A549 (cell line): Measurements from ENCODE around the gene HSPH1. TPM values are rescaled to one million over a fixed set of nuclear protein-coding genes. Genes with fewer than 3 reads are reported as not detected.

Source experiments
- ATAC-seq, 2 experiments: fragments of 200-7000 bp in 1 of 2; fragments of >200 bp in 1 of 2; cut with Nextera tagmentation in 1 of 2; cut with Tn5 transposase in 1 of 2; 3 replicates each; pipeline versions ENCODE4 v1.8.0 to v1.9.1; 2018 to 2020; ENCODE audit warnings: mild to moderate bottlenecking in 1 of 2, moderate library complexity in 1 of 2
- CTCF ChIA-PET: fragments of 300-600 bp; sonication (Branson Sonifier 250); formaldehyde crosslinking; extraction: SDS; loops from one replicate; lab custom pipeline; 2021; ENCODE audit warnings: antibody characterized with exemption, inconsistent platforms; lab: Yijun Ruan, JAX
- POLR2A ChIA-PET: fragments of 350-600 bp; formaldehyde crosslinking; extraction: SDS; loops from one replicate; lab custom pipeline; 2021; ENCODE audit warnings: antibody characterized with exemption, inconsistent platforms; lab: Yijun Ruan, JAX
- DNase-seq, 2 experiments: peaks; one replicate each; pipeline versions ENCODE4 v3.0.0 to v3.0.0-alpha.2; 2011 to 2016; ENCODE audit warnings: low read depth in 1 of 2, low spot score in 1 of 2
- FAIRE-seq: peaks from 2 replicates; lab custom pipeline; 2011; peaks lifted over from hg19 to GRCh38; lab: Jason Lieb, UNC
- H3K27ac ChIP-seq, 2 experiments: fragments of >200 bp; sonication (Bioruptor Twin); formaldehyde crosslinking; 3 replicates each; pipeline ENCODE4 v1.5.1; 2016 to 2017
- H3K4me1 ChIP-seq: fragments of >200 bp; sonication (Bioruptor Twin); formaldehyde crosslinking; 3 replicates; pipeline ENCODE4 v1.6.1; 2016
- H3K4me2 ChIP-seq: fragments of >200 bp; sonication (Bioruptor Twin); formaldehyde crosslinking; 3 replicates; pipeline ENCODE4 v1.6.1; 2016
- H3K4me3 ChIP-seq: fragments of >200 bp; sonication (Bioruptor Twin); formaldehyde crosslinking; 3 replicates; pipeline ENCODE4 v1.5.1; 2016
- H3K9me3 ChIP-seq: fragments of >200 bp; sonication (Bioruptor Twin); formaldehyde crosslinking; 3 replicates; pipeline ENCODE4 v1.6.1; 2016
- ATOH8 ChIP-seq: fragments of 250-450 bp; sonication (Bioruptor Pico); IDR thresholded peaks from 2 replicates; pipeline ENCODE4 v1.5.0; 2020; ENCODE audit warnings: low read depth, mild to moderate bottlenecking, moderate library complexity
- CBX2 ChIP-seq: fragments of 200-600 bp; sonication (generic); IDR thresholded peaks from 2 replicates; pipeline ENCODE4 v1.6.1; 2016; ENCODE audit warnings: low read depth, mild to moderate bottlenecking, borderline replicate concordance
- CHD2 ChIP-seq: fragments of 150-350 bp; IDR thresholded peaks from 2 replicates; pipeline ENCODE4 v1.6.1; 2014; ENCODE audit warnings: low read length; ENCODE audit not compliant: partially characterized antibody
- EHF ChIP-seq: fragments of 250-450 bp; sonication (Bioruptor Pico); IDR thresholded peaks from 2 replicates; pipeline ENCODE4 v1.5.0; 2020; ENCODE audit warnings: mild to moderate bottlenecking
- ELK1 ChIP-seq: fragments of 150-350 bp; IDR thresholded peaks from 2 replicates; pipeline ENCODE4 v1.6.1; 2014; ENCODE audit warnings: low read depth, mild to moderate bottlenecking, low read length
- ESRRA ChIP-seq: fragments of 150-350 bp; IDR thresholded peaks from 2 replicates; pipeline ENCODE4 v1.6.1; 2014; ENCODE audit warnings: mild to moderate bottlenecking, low read length, borderline replicate concordance
- FOXS1 ChIP-seq: fragments of 250-450 bp; sonication (Bioruptor Pico); IDR thresholded peaks from 2 replicates; pipeline ENCODE4 v1.5.0; 2020; ENCODE audit warnings: mild to moderate bottlenecking, moderate library complexity
- GATA3 ChIP-seq: IDR thresholded peaks from 2 replicates; pipeline ENCODE4 v1.6.1; 2012; ENCODE audit warnings: borderline replicate concordance
- HDAC2 ChIP-seq: fragments of 200-600 bp; sonication (generic); IDR thresholded peaks from 2 replicates; pipeline ENCODE4 v1.6.1; 2016
- HMGXB4 ChIP-seq: fragments of 250-450 bp; sonication (Bioruptor Pico); IDR thresholded peaks from 2 replicates; pipeline ENCODE4 v1.5.0; 2021; ENCODE audit warnings: mild to moderate bottlenecking, moderate library complexity, borderline replicate concordance
- HOXB13 ChIP-seq: fragments of 250-450 bp; sonication (Bioruptor Pico); IDR thresholded peaks from 2 replicates; pipeline ENCODE4 v1.5.0; 2020; ENCODE audit warnings: low read depth, mild to moderate bottlenecking, moderate library complexity
- JUN ChIP-seq, 2 experiments: fragments of >200 bp; sonication (Bioruptor Twin); formaldehyde crosslinking; IDR thresholded peaks; 2 replicates in 1 of 2; 3 replicates in 1 of 2; pipeline ENCODE4 v1.6.1; 2016 to 2017
- JUNB ChIP-seq: fragments of >200 bp; sonication (Bioruptor Twin); formaldehyde crosslinking; IDR thresholded peaks from 2 replicates; pipeline ENCODE4 v1.6.1; 2016
- KDM1A ChIP-seq: fragments of 200-600 bp; sonication (generic); IDR thresholded peaks from 2 replicates; pipeline ENCODE4 v1.6.1; 2016; ENCODE audit warnings: low read depth, mild to moderate bottlenecking
- KDM5A ChIP-seq: fragments of 200-600 bp; sonication (generic); IDR thresholded peaks from 2 replicates; pipeline ENCODE4 v1.6.1; 2016; ENCODE audit warnings: antibody characterized with exemption, mild to moderate bottlenecking
- NR3C1 ChIP-seq: fragments of >200 bp; sonication (Bioruptor Twin); formaldehyde crosslinking; IDR thresholded peaks from 3 replicates; pipeline ENCODE4 v1.6.1; 2017
- POLR2AphosphoS2 ChIP-seq: conservative IDR thresholded peaks from 2 replicates; pipeline ENCODE4 v1.6.1; 2012; ENCODE audit warnings: low read length, improper control_type of control experiment, inconsistent platforms
- RARB ChIP-seq: fragments of 250-450 bp; sonication (Bioruptor Pico); IDR thresholded peaks from 2 replicates; pipeline ENCODE4 v1.8.0; 2021; ENCODE audit warnings: mild to moderate bottlenecking, moderate library complexity
- RCOR1 ChIP-seq: fragments of 150-350 bp; IDR thresholded peaks from 2 replicates; pipeline ENCODE4 v1.6.1; 2014; ENCODE audit warnings: antibody characterized with exemption, low read length, low read depth
- SREBF2 ChIP-seq: fragments of 450-650 bp; IDR thresholded peaks from 2 replicates; pipeline ENCODE4 v1.6.1; 2014; ENCODE audit warnings: mild to moderate bottlenecking, moderate library complexity
- TFCP2L1 ChIP-seq: fragments of 250-450 bp; sonication (Bioruptor Pico); IDR thresholded peaks from 2 replicates; pipeline ENCODE4 v1.5.0; 2021; ENCODE audit warnings: mild to moderate bottlenecking
- TP53 ChIP-seq: fragments of 250-450 bp; sonication (Bioruptor Pico); IDR thresholded peaks from 2 replicates; pipeline ENCODE4 v1.5.0; 2021; ENCODE audit warnings: mild to moderate bottlenecking, moderate library complexity
- ZNF302 ChIP-seq: fragments of 250-450 bp; sonication (Bioruptor Pico); IDR thresholded peaks from 2 replicates; pipeline ENCODE4 v1.9.0; 2021; ENCODE audit warnings: inconsistent platforms, mild to moderate bottlenecking, moderate library complexity
- WGBS: methylation state at CpG from one replicate; pipeline ENCODE4 v1.1.6; 2017; ENCODE audit errors: missing lambda C conversion rate; 5-methylcytosine and 5-hydroxymethylcytosine counted together
- polyA plus RNA-seq, 4 experiments: library from polyadenylated mRNA; depleted of rRNA in 3 of 4; stranded (reverse); fragments of >200 nt; fragmentation: RNase III in 1 of 4; extraction: RNeasy Plus Mini Kit Qiagen cat#74134 plus additional on column Dnase treatment in 1 of 4; gene quantifications; 2 replicates in 3 of 4; 3 replicates in 1 of 4; pipeline ENCODE4 v1.2.3, GENCODE V29; 2011 to 2017

HSPH1 gene
- polyA plus RNA-seq, 2 of the 4 experiments (the other 2 are of a cell fraction): 110 to 141 TPM

- POLR2A ChIA-PET: no interaction called here
- TF ChIP-seq POLR2AphosphoS2 (no peak), CBX2 (no peak), EHF (CRISPR knock-in tag) (no peak), JUN (IDR thresholded peaks at IDR 0.05) (no peak), JUNB (no peak), FOXS1 (CRISPR knock-in tag) (no peak), NR3C1 (no peak), RARB (no peak), GATA3 (no peak), HDAC2 (no peak), KDM5A (no peak), ZNF302 (CRISPR knock-in tag) (no peak), ELK1 (no peak), TFCP2L1 (CRISPR knock-in tag) (no peak), HMGXB4 (CRISPR knock-in tag) (no peak), TP53 (CRISPR knock-in tag) (no peak), CHD2 (no peak), SREBF2 (no peak), ATOH8 (CRISPR knock-in tag) (no peak)
- TF ChIP-seq, all 56 proteins: peak for 0
- DNase-seq (no peak), ATAC-seq (no peak), FAIRE-seq (no peak)
- CTCF ChIA-PET: interaction anchor here (1.0 kb wide), 2 partner anchors 9 to 21 kb away, joined by 3 read pairs; no protein-coding TSS in a partner anchor
- Histone ChIP-seq H3K27ac (no peak overlapping the region), H3K4me1 (no peaks in the 10 kb centered on the region), H3K9me3 (no peaks in the 10 kb centered on the region), H3K4me3 (no peak overlapping the region), H3K4me2 (no peak overlapping the region)
- WGBS: 59% methylated on average over 6 of the region's 6 CpGs
These were observed 67.2 kb downstream of the HSPH1 start for GRCh38 chr13:31094331-31095015.

GRCh38 chr13:31093145-31093885 is 68.4 kb downstream of the HSPH1 start:
- CTCF ChIA-PET: no interaction called here
- Histone ChIP-seq H3K4me1 (no peaks in the 10 kb centered on the region), H3K4me2 (no peak overlapping the region), H3K9me3 (no peaks in the 10 kb centered on the region), H3K4me3 (no peak overlapping the region), H3K27ac (no peak overlapping the region)
- TF ChIP-seq HOXB13 (CRISPR knock-in tag): no peak
- no peak for TF ChIP-seq KDM1A
- TF ChIP-seq RCOR1: no peak
- no peak for TF ChIP-seq CHD2
- no peak for TF ChIP-seq ATOH8 (CRISPR knock-in tag)
- TF ChIP-seq ESRRA: no peak
- no peak for FAIRE-seq
- POLR2A ChIA-PET: no interaction called here
- DNase-seq: no peak
- ATAC-seq: no peak
- 35% methylated on average over 9 of the region's 9 CpGs for WGBS
